Measurements from ENCODE around the gene MAPK1IP1L. TPM values are rescaled to one million over a fixed set of nuclear protein-coding genes. Genes with fewer than 3 reads are reported as not detected.

MAPK1IP1L gene
- total RNA-seq, 1 donor from 2014 or later, result 106 TPM

DNA sequence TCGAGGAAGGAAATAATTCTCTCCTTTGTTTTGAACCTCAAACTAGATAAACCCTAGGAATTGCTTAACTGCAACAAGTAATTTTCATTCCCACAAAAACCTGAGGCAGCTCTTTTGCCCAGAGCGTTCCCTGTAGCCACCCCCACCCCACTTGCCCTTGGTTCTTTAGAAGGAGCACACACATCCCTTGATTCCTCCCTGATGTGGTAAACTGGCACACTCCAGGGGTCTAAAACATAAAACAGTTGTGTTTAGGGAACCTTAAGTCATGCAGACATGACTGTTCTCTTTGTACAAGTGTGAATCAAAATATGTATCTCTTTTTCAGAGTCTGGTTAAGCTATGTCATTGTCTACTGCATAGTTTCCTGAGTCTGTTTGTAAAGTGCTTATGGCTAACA lies 14.0 kb downstream of the MAPK1IP1L start:
- TF ChIP-seq, protein P1, sequence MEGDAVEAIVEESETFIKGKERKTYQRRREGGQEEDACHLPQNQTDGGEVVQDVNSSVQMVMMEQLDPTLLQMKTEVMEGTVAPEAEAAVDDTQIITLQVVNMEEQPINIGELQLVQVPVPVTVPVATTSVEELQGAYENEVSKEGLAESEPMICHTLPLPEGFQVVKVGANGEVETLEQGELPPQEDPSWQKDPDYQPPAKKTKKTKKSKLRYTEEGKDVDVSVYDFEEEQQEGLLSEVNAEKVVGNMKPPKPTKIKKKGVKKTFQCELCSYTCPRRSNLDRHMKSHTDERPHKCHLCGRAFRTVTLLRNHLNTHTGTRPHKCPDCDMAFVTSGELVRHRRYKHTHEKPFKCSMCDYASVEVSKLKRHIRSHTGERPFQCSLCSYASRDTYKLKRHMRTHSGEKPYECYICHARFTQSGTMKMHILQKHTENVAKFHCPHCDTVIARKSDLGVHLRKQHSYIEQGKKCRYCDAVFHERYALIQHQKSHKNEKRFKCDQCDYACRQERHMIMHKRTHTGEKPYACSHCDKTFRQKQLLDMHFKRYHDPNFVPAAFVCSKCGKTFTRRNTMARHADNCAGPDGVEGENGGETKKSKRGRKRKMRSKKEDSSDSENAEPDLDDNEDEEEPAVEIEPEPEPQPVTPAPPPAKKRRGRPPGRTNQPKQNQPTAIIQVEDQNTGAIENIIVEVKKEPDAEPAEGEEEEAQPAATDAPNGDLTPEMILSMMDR (IDR thresholded peaks at IDR 0.05; ENCODE audit: unreplicated experiment), result no peak
- H3K27ac Mint-ChIP-seq (ENCODE audit: unreplicated experiment), result no peak overlapping the region
- peak overlapping the region; percentile 42 for H3K4me3 Mint-ChIP-seq (ENCODE audit: unreplicated experiment)
- H3K4me1 Mint-ChIP-seq (ENCODE audit: unreplicated experiment), result no peaks in the 10 kb centered on the region
- H3K9me3 Mint-ChIP-seq (ENCODE audit: unreplicated experiment), result no peaks in the 10 kb centered on the region
- H3K36me3 Mint-ChIP-seq (ENCODE audit: low read depth, unreplicated experiment), result peaks cover 15% of the 10 kb centered on the region
- H3K27me3 Mint-ChIP-seq (ENCODE audit: unreplicated experiment), result no peaks in the 10 kb centered on the region
- DNase-seq (ENCODE audit: low spot score), result no peak

GRCh38 chr14:55066223-55066622 lies 14.8 kb downstream of the MAPK1IP1L start:
- H3K36me3 Mint-ChIP-seq (ENCODE audit: low read depth, unreplicated experiment), result peaks cover 15% of the 10 kb centered on the region
- TF ChIP-seq, protein P1 (IDR thresholded peaks at IDR 0.05; ENCODE audit: unreplicated experiment), result no peak
- H3K4me1 Mint-ChIP-seq (ENCODE audit: unreplicated experiment), result no peaks in the 10 kb centered on the region
- H3K9me3 Mint-ChIP-seq (ENCODE audit: unreplicated experiment), result no peaks in the 10 kb centered on the region
- no peak overlapping the region for H3K27ac Mint-ChIP-seq (ENCODE audit: unreplicated experiment)
- H3K27me3 Mint-ChIP-seq (ENCODE audit: unreplicated experiment), result no peaks in the 10 kb centered on the region
- H3K4me3 Mint-ChIP-seq (ENCODE audit: unreplicated experiment), result no peak overlapping the region
- no peak for DNase-seq (ENCODE audit: low spot score)

DNA sequence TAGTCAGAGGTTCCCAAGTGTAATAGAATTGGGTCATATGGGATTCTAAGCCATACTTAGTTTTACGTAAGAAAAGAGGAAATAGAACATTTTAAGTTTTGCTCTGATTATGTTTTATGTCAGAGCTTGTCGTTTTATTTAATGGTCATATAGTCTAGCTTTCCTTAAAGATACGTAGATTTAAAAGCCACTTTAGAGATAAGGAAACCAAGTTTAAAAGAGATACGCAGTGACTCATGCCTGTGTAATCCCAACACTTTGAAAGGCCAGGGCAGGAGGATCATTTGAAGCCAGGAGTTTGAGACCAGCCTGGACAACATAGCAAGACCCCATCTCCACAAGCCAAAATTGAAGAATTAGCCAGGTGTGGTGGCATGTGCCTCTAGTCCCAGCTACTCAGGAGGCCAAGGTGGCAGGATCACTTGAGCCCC lies 19.5 kb downstream of the MAPK1IP1L start:
- Mint-ChIP-seq H3K27ac (ENCODE audit: unreplicated experiment) (no peak overlapping the region), H3K4me1 (ENCODE audit: unreplicated experiment) (peaks cover 5% of the 10 kb centered on the region), H3K27me3 (ENCODE audit: unreplicated experiment) (peaks cover 2% of the 10 kb centered on the region), H3K9me3 (ENCODE audit: unreplicated experiment) (no peaks in the 10 kb centered on the region), H3K4me3 (ENCODE audit: unreplicated experiment) (no peak overlapping the region), H3K36me3 (ENCODE audit: low read depth, unreplicated experiment) (no peaks in the 10 kb centered on the region)
- TF ChIP-seq, protein P1 (IDR thresholded peaks at IDR 0.05; ENCODE audit: unreplicated experiment), result no peak
- DNase-seq (ENCODE audit: low spot score), result no peak

GRCh38 chr14:55071870-55072640 lies 20.6 kb downstream of the MAPK1IP1L start:
- peaks cover 2% of the 10 kb centered on the region for H3K27me3 Mint-ChIP-seq (ENCODE audit: unreplicated experiment)
- H3K4me1 Mint-ChIP-seq (ENCODE audit: unreplicated experiment), result peaks cover 5% of the 10 kb centered on the region
- H3K27ac Mint-ChIP-seq (ENCODE audit: unreplicated experiment), result no peak overlapping the region
- H3K4me3 Mint-ChIP-seq (ENCODE audit: unreplicated experiment), result no peak overlapping the region
- no peak for DNase-seq (ENCODE audit: low spot score)
- TF ChIP-seq, protein P1 (IDR thresholded peaks at IDR 0.05; ENCODE audit: unreplicated experiment), result no peak
- H3K36me3 Mint-ChIP-seq (ENCODE audit: low read depth, unreplicated experiment), result no peaks in the 10 kb centered on the region
- no peaks in the 10 kb centered on the region for H3K9me3 Mint-ChIP-seq (ENCODE audit: unreplicated experiment)

GRCh38 chr14:55073856-55074255 lies 22.4 kb downstream of the MAPK1IP1L start:
- TF ChIP-seq, protein P1 (IDR thresholded peaks at IDR 0.05; ENCODE audit: unreplicated experiment), result no peak
- no peak overlapping the region for H3K27ac Mint-ChIP-seq (ENCODE audit: unreplicated experiment)

More at GRCh38 chr14:55073856-55074255, 22.4 kb downstream of the MAPK1IP1L start:
- no peaks in the 10 kb centered on the region for H3K9me3 Mint-ChIP-seq (ENCODE audit: unreplicated experiment)
- no peak for DNase-seq (ENCODE audit: low spot score)
- no peaks in the 10 kb centered on the region for H3K36me3 Mint-ChIP-seq (ENCODE audit: low read depth, unreplicated experiment)
- peaks cover 5% of the 10 kb centered on the region for H3K4me1 Mint-ChIP-seq (ENCODE audit: unreplicated experiment)
- H3K4me3 Mint-ChIP-seq (ENCODE audit: unreplicated experiment), result no peak overlapping the region
- peaks cover 2% of the 10 kb centered on the region for H3K27me3 Mint-ChIP-seq (ENCODE audit: unreplicated experiment)

All from endothelial cell (in vitro differentiated cells).